ENCODE data around the gene SERHL2. TPM values are rescaled to one million over a fixed set of nuclear protein-coding genes. Genes with fewer than 3 reads are reported as not detected.
A peak's percentile ranks its signal among the peaks of the same experiment; 100 is the strongest.
"Not testable (repeated sequence)": the region's sequence is repeated elsewhere in the genome, so short reads cannot be mapped to it uniquely, and the experiment has no call there.

SERHL2 gene
- 1.7 TPM for polyA plus RNA-seq (2012; ENCODE audit: missing spikeins)

GRCh38 chr22:42553475-42554361, at the start of gene SERHL2:
Gene SERHL2 (plus strand): TSS chr22:42553956. CDS start chr22:42554021, 65 bp downstream.
- no peak for TF ChIP-seq POLR2A (IDR thresholded peaks at IDR 0.05; ENCODE audit: low read depth, low read length)
- TF ChIP-seq POLR2AphosphoS5 (IDR thresholded peaks at IDR 0.05; ENCODE audit: low read depth, low read length) = no peak
- TF ChIP-seq TAF1 (IDR thresholded peaks at IDR 0.05; ENCODE audit: borderline replicate concordance, low read depth, low read length) = no peak
- peak; percentile 78 for DNase-seq (ENCODE audit: insufficient read length)
- FAIRE-seq = peak; percentile 27

GRCh38 chr22:42508327-42508974, 45.3 kb upstream of the SERHL2 start:
- not testable (repeated sequence) for DNase-seq (ENCODE audit: insufficient read length); FAIRE-seq

GRCh38 chr22:42508975-42509364, 44.8 kb upstream of the SERHL2 start:
- FAIRE-seq; DNase-seq (ENCODE audit: insufficient read length): not testable (repeated sequence)

- DNase-seq (ENCODE audit: insufficient read length) = no peak
- 0 out of 2 replicates have a peak, but pooled peaks have one; percentile 21 for TF ChIP-seq POLR2AphosphoS5 (IDR thresholded peaks at IDR 0.05; ENCODE audit: low read depth, low read length)
- TF ChIP-seq POLR2A (IDR thresholded peaks at IDR 0.05; ENCODE audit: low read depth, low read length) = no peak; the same call in 1 of the 2 replicates
- TF ChIP-seq TAF1 (IDR thresholded peaks at IDR 0.05; ENCODE audit: borderline replicate concordance, low read depth, low read length) = no peak
- no peak for FAIRE-seq
Observed at GRCh38 chr22:42509548-42509947, 44.2 kb upstream of the SERHL2 start.

- TF ChIP-seq POLR2A (IDR thresholded peaks at IDR 0.05; ENCODE audit: low read depth, low read length) (no peak), TAF1 (IDR thresholded peaks at IDR 0.05; ENCODE audit: borderline replicate concordance, low read depth, low read length) (no peak)
- no peak for DNase-seq (ENCODE audit: insufficient read length)
- no peak for FAIRE-seq
Observed at GRCh38 chr22:42511401-42511891, 42.3 kb upstream of the SERHL2 start.

GRCh38 chr22:42512273-42512990, 41.3 kb upstream of the SERHL2 start:
- not testable (repeated sequence) for DNase-seq (ENCODE audit: insufficient read length); FAIRE-seq

- FAIRE-seq; DNase-seq (ENCODE audit: insufficient read length): not testable (repeated sequence)
Observed at GRCh38 chr22:42514331-42514730, 39.4 kb upstream of the SERHL2 start.

GRCh38 chr22:42515304-42515703, 38.5 kb upstream of the SERHL2 start:
- DNase-seq (ENCODE audit: insufficient read length); FAIRE-seq: not testable (repeated sequence)

- TF ChIP-seq POLR2A (IDR thresholded peaks at IDR 0.05; ENCODE audit: low read depth, low read length) (no peak; the same call in 1 of the 2 replicates), TAF1 (IDR thresholded peaks at IDR 0.05; ENCODE audit: borderline replicate concordance, low read depth, low read length) (no peak), POLR2AphosphoS5 (IDR thresholded peaks at IDR 0.05; ENCODE audit: low read depth, low read length) (no peak)
Observed at GRCh38 chr22:42515896-42516295, 37.9 kb upstream of the SERHL2 start.

GRCh38 chr22:42517103-42517502, 36.7 kb upstream of the SERHL2 start:
- FAIRE-seq = not testable (repeated sequence)

More at GRCh38 chr22:42515896-42516295, 37.9 kb upstream of the SERHL2 start:
- FAIRE-seq (no peak), DNase-seq (ENCODE audit: insufficient read length) (no peak)

GRCh38 chr22:42518638-42519524, 34.9 kb upstream of the SERHL2 start:
- peak; percentile 93 for FAIRE-seq

More at GRCh38 chr22:42517103-42517502, 36.7 kb upstream of the SERHL2 start:
- not testable (repeated sequence) for DNase-seq (ENCODE audit: insufficient read length)

More at GRCh38 chr22:42518638-42519524, 34.9 kb upstream of the SERHL2 start:
- not testable (repeated sequence) for DNase-seq (ENCODE audit: insufficient read length)
